Retinal pigment epithelial cell (primary cell): ENCODE data around the gene MAPKAP1.

Experiments used
- DNase-seq: peaks from one replicate; pipeline ENCODE4 v3.0.0-alpha.2; 2010; ENCODE audit warnings: low read depth
- H3K4me3 ChIP-seq: 2 replicates; pipeline ENCODE4 v1.5.1; 2011; ENCODE audit warnings: mild to moderate bottlenecking, low read length, control low read depth, moderate library complexity
- TF ChIP-seq, protein P1 (sequence below): conservative IDR thresholded peaks from 2 replicates; pipeline ENCODE4 v1.5.1; 2011; ENCODE audit warnings: low read depth, low read length, control low read depth, inconsistent platforms

The MAPKAP1 gene

DNA sequence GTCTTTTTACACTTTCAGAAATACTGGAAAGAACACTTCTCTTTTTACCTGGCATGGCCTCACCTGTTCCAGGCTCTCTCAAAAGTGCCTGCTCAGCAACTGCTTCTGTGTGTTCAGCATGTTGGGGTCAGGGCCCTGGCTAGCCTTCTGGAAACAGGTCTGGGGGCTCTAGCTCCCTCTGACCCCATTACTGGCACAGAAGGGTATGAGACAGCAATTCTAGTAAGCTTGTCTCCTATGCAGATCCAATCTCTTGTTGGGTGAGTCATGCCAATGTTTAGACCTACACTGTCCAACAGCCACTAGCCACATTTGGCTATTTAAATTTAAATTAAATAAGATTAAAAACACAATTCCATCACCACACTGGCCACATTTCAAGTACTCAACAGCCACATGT, 80.8 kb downstream of the MAPKAP1 start:
- DNase-seq = no peak
- TF ChIP-seq, protein P1, sequence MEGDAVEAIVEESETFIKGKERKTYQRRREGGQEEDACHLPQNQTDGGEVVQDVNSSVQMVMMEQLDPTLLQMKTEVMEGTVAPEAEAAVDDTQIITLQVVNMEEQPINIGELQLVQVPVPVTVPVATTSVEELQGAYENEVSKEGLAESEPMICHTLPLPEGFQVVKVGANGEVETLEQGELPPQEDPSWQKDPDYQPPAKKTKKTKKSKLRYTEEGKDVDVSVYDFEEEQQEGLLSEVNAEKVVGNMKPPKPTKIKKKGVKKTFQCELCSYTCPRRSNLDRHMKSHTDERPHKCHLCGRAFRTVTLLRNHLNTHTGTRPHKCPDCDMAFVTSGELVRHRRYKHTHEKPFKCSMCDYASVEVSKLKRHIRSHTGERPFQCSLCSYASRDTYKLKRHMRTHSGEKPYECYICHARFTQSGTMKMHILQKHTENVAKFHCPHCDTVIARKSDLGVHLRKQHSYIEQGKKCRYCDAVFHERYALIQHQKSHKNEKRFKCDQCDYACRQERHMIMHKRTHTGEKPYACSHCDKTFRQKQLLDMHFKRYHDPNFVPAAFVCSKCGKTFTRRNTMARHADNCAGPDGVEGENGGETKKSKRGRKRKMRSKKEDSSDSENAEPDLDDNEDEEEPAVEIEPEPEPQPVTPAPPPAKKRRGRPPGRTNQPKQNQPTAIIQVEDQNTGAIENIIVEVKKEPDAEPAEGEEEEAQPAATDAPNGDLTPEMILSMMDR = no peak
- no peak overlapping the region for H3K4me3 ChIP-seq

DNA sequence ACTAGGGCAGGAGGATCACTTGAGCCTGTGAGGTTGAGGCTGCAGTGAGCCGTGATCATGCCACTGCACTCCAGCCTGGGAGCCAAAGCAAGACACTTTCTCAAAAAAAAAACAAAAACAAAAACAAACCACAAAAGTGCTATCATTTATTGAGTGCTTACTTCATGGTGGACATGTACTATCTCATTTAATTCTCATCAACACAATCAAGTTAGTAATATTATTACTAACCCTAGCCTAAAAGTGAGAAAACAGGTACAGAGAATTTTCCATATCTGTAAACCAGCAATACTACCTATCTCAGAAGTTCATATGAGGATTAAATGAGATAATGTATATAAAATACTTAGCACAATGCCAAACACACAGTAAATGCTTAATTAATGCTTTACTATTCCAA, 85.8 kb downstream of the MAPKAP1 start:
- TF ChIP-seq, protein P1 = no peak
- no peak overlapping the region for H3K4me3 ChIP-seq
- no peak for DNase-seq

DNA sequence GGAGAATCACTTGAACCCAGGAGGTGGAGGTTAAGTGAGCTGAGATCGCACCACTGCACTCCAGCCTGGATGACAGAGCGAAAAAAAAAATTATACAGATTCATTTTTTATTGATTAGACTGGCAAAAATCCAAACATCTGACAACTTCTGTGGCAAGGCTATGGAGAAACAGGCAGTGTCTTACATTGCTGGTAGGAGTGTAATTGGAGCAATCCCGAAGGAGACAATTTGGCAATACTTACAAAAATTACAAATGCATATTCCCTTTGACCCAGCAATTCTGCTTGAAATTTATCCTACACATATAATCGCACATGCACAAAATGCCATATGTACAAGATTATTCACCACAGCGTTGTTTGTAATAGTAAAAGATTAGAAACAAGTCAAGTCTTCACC, 86.8 kb downstream of the MAPKAP1 start:
- no peak overlapping the region for H3K4me3 ChIP-seq
- TF ChIP-seq, protein P1 = no peak
- DNase-seq = no peak

DNA sequence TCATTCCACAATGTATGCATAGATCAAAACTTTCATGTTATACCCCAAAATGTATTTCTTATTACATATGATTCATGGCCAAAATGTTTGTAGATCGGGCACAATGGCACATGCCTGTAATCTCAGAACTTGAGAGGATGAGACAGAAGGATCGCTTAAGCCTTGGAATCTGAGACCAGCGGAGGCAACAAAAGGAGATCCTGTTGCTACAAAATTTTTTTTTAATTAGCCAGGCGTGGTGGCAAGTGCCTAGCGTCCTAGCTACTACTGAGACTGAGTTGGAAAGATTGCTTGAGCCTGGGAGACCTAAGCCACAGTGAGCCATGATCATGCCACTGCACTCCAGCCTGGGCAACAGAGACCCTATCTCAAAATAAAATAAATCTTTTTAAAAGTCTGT, 89.9 kb downstream of the MAPKAP1 start:
- H3K4me3 ChIP-seq = no peak overlapping the region
- TF ChIP-seq, protein P1 = no peak
- no peak for DNase-seq

DNA sequence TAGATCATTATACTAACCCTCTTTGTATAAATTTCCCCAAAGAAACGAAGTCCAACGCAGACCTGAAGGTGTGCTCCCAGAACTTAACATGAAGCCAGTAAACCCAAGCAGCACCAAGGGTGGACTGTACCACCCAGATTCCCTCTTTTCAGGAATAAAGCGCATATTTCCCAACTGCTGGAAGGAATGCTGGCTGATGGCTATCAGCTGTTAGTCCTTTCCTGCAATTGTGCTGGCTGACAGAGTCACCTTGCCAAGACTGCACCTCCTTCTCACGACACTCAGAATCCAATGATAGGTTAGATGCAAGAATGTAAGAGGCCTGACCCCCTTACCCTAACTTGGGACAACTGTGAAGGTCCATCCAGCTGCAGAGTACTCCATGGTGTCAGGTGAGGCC, 93.9 kb downstream of the MAPKAP1 start:
- TF ChIP-seq, protein P1 = no peak
- H3K4me3 ChIP-seq = no peak overlapping the region
- no peak for DNase-seq

DNA sequence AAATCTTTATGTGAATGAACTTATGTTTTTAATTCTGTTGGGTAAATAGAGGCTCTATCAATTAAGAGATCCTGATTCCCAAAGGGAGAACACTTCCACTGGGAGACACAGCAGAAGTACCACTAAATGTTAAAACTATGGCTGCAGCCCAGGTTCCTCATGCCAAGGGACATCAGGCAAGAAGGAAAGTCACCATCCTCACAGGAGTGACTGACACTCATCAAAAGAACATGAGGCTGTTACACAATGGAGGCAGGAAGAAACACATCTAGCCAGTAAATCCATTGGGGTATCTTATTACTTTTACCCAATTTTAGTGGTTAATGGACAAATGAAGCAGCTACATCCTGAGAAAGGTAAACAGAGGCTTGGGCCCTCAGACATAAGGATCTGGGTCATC, 94.4 kb downstream of the MAPKAP1 start:
- no peak overlapping the region for H3K4me3 ChIP-seq
- TF ChIP-seq, protein P1 = no peak
- no peak for DNase-seq

DNA sequence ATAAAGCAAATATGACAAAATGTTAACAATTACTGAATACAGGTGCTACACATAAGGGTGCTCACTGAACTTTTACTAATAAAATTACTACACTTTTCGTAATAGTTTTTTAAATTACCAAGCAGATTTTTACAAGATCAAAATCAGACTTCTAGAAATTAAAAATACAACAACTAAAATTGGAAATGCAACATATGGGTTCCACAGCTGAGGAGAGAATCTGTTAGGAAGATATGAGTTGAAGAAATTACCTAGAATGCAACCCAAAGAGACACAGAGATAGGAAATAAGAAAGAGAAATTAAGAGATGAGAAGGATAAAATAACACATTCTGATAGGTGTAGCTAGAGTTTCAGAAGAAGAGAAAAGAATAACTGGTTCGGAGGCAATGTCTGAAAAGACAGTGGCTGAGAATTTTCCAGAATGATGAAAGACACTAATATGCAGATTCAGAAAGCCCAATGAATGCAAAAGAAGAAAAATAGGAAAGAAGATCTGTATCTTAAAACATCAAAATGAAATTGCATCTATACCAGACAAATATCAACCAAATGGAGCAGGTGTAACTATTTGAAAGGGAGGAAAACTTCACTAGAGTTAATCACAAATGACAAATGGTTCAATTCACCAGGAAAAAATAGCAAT, 95.8 kb downstream of the MAPKAP1 start:
- TF ChIP-seq, protein P1 = no peak
- no peak overlapping the region for H3K4me3 ChIP-seq
- DNase-seq = no peak
